GM23338 (cell line): ENCODE measurements around the gene MITF.

ENCODE experiments used
- CREB1 ChIP-seq: fragments of 250-450 bp; sonication (Bioruptor Pico); IDR thresholded peaks from 2 replicates; pipeline ENCODE4 v1.5.0; 2020; ENCODE audit warnings: low read depth, mild to moderate bottlenecking, moderate library complexity
- ETS1 ChIP-seq: IDR thresholded peaks from 2 replicates; pipeline ENCODE4 v1.6.1; 2016; ENCODE audit warnings: antibody characterized with exemption
- EZH2 ChIP-seq: fragments of 200-600 bp; sonication (generic); IDR thresholded peaks from one replicate; pipeline ENCODE4 v1.8.0; 2017; ENCODE audit warnings: antibody characterized with exemption, mild to moderate bottlenecking, low read depth; ENCODE audit not compliant: unreplicated experiment
- EZH2phosphoT487 ChIP-seq: fragments of 200-600 bp; sonication (generic); IDR thresholded peaks from one replicate; pipeline ENCODE4 v1.8.1; 2018; ENCODE audit warnings: antibody characterized with exemption; ENCODE audit not compliant: unreplicated experiment
- JUNB ChIP-seq: IDR thresholded peaks from one replicate; pipeline ENCODE4 v1.6.1; 2016; ENCODE audit warnings: antibody characterized with exemption; ENCODE audit not compliant: unreplicated experiment
- NANOG ChIP-seq: IDR thresholded peaks from 2 replicates; pipeline ENCODE4 v1.6.1; 2016; ENCODE audit warnings: antibody characterized with exemption, borderline replicate concordance
- POLR2AphosphoS5 ChIP-seq: IDR thresholded peaks from 2 replicates; pipeline ENCODE4 v1.6.1; 2016; ENCODE audit warnings: antibody characterized with exemption, low read depth
- STAT1 ChIP-seq: IDR thresholded peaks from one replicate; pipeline ENCODE4 v1.6.1; 2016; ENCODE audit warnings: antibody characterized with exemption; ENCODE audit not compliant: unreplicated experiment
- ZNF114 ChIP-seq: fragments of 250-450 bp; sonication (Bioruptor Pico); IDR thresholded peaks from 2 replicates; pipeline ENCODE4 v1.5.0; 2020; ENCODE audit warnings: mild to moderate bottlenecking, moderate library complexity
- ZNF331 ChIP-seq: fragments of 250-450 bp; sonication (Bioruptor Pico); IDR thresholded peaks from 2 replicates; pipeline ENCODE4 v1.5.0; 2020; ENCODE audit warnings: low read depth, mild to moderate bottlenecking, moderate library complexity
- ZNF462 ChIP-seq: fragments of 250-450 bp; sonication (Bioruptor Pico); IDR thresholded peaks from 2 replicates; pipeline ENCODE4 v1.5.0; 2020; ENCODE audit warnings: mild to moderate bottlenecking, moderate library complexity
- TF ChIP-seq, protein P1 (sequence below), 2 experiments: fragments of 200-600 bp in 1 of 2; sonication (generic) in 1 of 2; conservative IDR thresholded peaks; 2 replicates each; pipeline versions ENCODE4 v1.5.1 to v1.6.1; 2016 to 2017; ENCODE audit warnings: antibody characterized with exemption in 2 of 2, low read depth in 2 of 2, mild to moderate bottlenecking in 2 of 2, moderate library complexity in 1 of 2
- TF ChIP-seq, protein P2 (sequence below): IDR thresholded peaks from one replicate; pipeline ENCODE4 v1.6.1; 2018; ENCODE audit warnings: antibody characterized with exemption; ENCODE audit not compliant: unreplicated experiment

DNA sequence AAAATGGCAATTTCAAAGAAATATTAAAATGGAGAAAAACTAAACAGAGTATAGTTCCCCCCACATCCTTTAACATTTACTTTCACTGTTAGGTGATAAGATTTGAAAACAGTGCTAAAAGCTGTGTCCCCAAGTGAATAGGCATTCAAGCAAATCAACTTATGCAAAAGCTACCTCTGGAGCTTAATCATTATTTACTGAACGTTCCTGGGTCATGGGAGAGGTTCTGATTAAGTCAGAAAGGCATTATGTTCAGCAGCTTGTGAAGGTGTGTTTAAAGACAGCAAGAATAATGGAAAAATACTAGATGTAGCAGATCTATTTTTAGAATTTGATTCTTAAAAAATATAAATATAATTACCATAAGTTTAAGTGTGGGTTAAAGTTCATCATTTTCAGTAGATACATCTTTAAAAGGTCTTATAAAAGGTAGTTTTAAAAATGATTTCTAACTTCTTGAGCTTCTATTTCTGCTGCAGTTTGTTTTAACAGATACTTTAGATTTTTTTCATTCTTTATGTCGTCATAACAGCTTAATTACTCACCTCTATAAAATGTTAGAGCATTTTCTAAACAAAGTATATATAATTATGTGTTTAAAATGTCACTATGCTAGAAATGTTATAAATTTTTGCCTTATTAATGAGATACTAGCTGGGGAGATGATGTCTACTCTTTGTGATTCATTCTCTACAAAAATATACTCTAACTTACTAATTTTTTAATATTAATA lies 127.9 kb downstream of the MITF start:
- TF ChIP-seq, protein P1, sequence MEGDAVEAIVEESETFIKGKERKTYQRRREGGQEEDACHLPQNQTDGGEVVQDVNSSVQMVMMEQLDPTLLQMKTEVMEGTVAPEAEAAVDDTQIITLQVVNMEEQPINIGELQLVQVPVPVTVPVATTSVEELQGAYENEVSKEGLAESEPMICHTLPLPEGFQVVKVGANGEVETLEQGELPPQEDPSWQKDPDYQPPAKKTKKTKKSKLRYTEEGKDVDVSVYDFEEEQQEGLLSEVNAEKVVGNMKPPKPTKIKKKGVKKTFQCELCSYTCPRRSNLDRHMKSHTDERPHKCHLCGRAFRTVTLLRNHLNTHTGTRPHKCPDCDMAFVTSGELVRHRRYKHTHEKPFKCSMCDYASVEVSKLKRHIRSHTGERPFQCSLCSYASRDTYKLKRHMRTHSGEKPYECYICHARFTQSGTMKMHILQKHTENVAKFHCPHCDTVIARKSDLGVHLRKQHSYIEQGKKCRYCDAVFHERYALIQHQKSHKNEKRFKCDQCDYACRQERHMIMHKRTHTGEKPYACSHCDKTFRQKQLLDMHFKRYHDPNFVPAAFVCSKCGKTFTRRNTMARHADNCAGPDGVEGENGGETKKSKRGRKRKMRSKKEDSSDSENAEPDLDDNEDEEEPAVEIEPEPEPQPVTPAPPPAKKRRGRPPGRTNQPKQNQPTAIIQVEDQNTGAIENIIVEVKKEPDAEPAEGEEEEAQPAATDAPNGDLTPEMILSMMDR (conservative IDR thresholded peaks at IDR 0.05; ENCODE audit: low read depth in 2 of 2), result no peak
- TF ChIP-seq STAT1, result no peak
- TF ChIP-seq EZH2, result no peak
- no peak for TF ChIP-seq CREB1
- TF ChIP-seq, protein P2, sequence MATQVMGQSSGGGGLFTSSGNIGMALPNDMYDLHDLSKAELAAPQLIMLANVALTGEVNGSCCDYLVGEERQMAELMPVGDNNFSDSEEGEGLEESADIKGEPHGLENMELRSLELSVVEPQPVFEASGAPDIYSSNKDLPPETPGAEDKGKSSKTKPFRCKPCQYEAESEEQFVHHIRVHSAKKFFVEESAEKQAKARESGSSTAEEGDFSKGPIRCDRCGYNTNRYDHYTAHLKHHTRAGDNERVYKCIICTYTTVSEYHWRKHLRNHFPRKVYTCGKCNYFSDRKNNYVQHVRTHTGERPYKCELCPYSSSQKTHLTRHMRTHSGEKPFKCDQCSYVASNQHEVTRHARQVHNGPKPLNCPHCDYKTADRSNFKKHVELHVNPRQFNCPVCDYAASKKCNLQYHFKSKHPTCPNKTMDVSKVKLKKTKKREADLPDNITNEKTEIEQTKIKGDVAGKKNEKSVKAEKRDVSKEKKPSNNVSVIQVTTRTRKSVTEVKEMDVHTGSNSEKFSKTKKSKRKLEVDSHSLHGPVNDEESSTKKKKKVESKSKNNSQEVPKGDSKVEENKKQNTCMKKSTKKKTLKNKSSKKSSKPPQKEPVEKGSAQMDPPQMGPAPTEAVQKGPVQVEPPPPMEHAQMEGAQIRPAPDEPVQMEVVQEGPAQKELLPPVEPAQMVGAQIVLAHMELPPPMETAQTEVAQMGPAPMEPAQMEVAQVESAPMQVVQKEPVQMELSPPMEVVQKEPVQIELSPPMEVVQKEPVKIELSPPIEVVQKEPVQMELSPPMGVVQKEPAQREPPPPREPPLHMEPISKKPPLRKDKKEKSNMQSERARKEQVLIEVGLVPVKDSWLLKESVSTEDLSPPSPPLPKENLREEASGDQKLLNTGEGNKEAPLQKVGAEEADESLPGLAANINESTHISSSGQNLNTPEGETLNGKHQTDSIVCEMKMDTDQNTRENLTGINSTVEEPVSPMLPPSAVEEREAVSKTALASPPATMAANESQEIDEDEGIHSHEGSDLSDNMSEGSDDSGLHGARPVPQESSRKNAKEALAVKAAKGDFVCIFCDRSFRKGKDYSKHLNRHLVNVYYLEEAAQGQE, result no peak
- TF ChIP-seq EZH2phosphoT487, result no peak
- TF ChIP-seq ZNF114 (CRISPR knock-in tag), result no peak
- no peak for TF ChIP-seq NANOG
- TF ChIP-seq ZNF331 (CRISPR knock-in tag), result no peak
- TF ChIP-seq POLR2AphosphoS5, result no peak
- TF ChIP-seq ETS1, result no peak
- TF ChIP-seq JUNB, result no peak
- TF ChIP-seq ZNF462 (CRISPR knock-in tag), result no peak
